T-cell (primary cell): ENCODE results near the gene GAS1. TPM values are rescaled to one million over a fixed set of nuclear protein-coding genes. Genes with fewer than 3 reads are reported as not detected.

Experiments
- ATAC-seq, 4 experiments: fragments of 200-7000 bp in 3 of 4; fragments of 150-1000 bp in 1 of 4; cut with Tn5 transposase; replicated peaks in 1 of 4; 1 replicate in 3 of 4; 2 replicates in 1 of 4; pipeline ENCODE4 v1.10.0; 2021; ENCODE audit warnings: moderate library complexity in 3 of 4, mild to moderate bottlenecking in 2 of 4, moderate number of reproducible peaks in 1 of 4
- CTCF ChIA-PET, 2 donors: fragments of 300-600 bp; sonication (Branson Sonifier 250); formaldehyde crosslinking; loops; one replicate each; lab custom pipeline; 2022; ENCODE audit warnings: antibody characterized with exemption in 2 of 2; lab: Charles Lee
- POLR2A ChIA-PET, 2 donors: fragments of 300-600 bp; sonication (Branson Sonifier 250); formaldehyde crosslinking; loops; one replicate each; lab custom pipeline; 2022; ENCODE audit warnings: antibody characterized with exemption in 2 of 2; lab: Charles Lee
- DNase-seq, 35 experiments: peaks; one replicate each; pipeline versions ENCODE4 v3.0.0 to v3.0.0-alpha.2; 2013 to 2023
- H3K27ac ChIP-seq: one replicate; pipeline ENCODE4 v1.5.1; 2013; ENCODE audit warnings: low read length
- H3K27me3 ChIP-seq, 2 experiments: replicated peaks in 1 of 2; 1 replicate in 1 of 2; 2 replicates in 1 of 2; pipeline versions ENCODE4 v1.6.1 to v1.7.0; 2013; ENCODE audit warnings: low read length in 1 of 2, mixed read lengths in 1 of 2; ENCODE audit not compliant: control insufficient read depth in 2 of 2, insufficient read depth in 2 of 2; ENCODE audit errors: extremely low read depth in 1 of 2
- H3K36me3 ChIP-seq, 2 donors: 1 replicate in 1 of 2; 2 replicates in 1 of 2; pipeline versions ENCODE4 v1.6.1 to v1.7.0; 2013; ENCODE audit warnings: low read length in 1 of 2; ENCODE audit not compliant: control insufficient read depth in 2 of 2, insufficient read depth in 1 of 2; ENCODE audit errors: extremely low read depth in 1 of 2
- H3K4me1 ChIP-seq, 2 experiments: 1 replicate in 1 of 2; 2 replicates in 1 of 2; pipeline versions ENCODE4 v1.6.1 to v1.7.0; 2013; ENCODE audit warnings: low read length in 2 of 2, mixed read lengths in 1 of 2; ENCODE audit not compliant: insufficient read depth in 2 of 2, control insufficient read depth in 1 of 2; ENCODE audit errors: extremely low read depth in 1 of 2
- H3K4me3 ChIP-seq, 2 donors: 1 replicate in 1 of 2; 2 replicates in 1 of 2; pipeline versions ENCODE4 v1.5.1 to v1.7.0; 2013; ENCODE audit warnings: mild to moderate bottlenecking in 2 of 2, low read length in 1 of 2, moderate library complexity in 1 of 2; ENCODE audit not compliant: control insufficient read depth in 1 of 2; ENCODE audit errors: extremely low read depth in 1 of 2
- H3K9me3 ChIP-seq: 2 replicates; pipeline ENCODE4 v1.7.0; 2013
- H3K27ac Mint-ChIP-seq, 2 donors: one replicate each; pipeline ENCODE4 v1.8.0; 2020 to 2021; ENCODE audit warnings: mild to moderate bottlenecking in 2 of 2, mixed read lengths in 2 of 2
- H3K27me3 Mint-ChIP-seq, 2 donors: one replicate each; pipeline ENCODE4 v1.8.0; 2021 to 2022; ENCODE audit warnings: mixed read lengths in 2 of 2
- H3K36me3 Mint-ChIP-seq: one replicate; pipeline ENCODE4 v1.8.0; 2021; ENCODE audit warnings: mixed read lengths
- H3K4me1 Mint-ChIP-seq, 3 donors: one replicate each; pipeline ENCODE4 v1.8.0; 2020 to 2022; ENCODE audit warnings: mixed read lengths in 3 of 3, mild to moderate bottlenecking in 1 of 3
- H3K4me3 Mint-ChIP-seq, 3 donors: one replicate each; pipeline ENCODE4 v1.8.0; 2020 to 2022; ENCODE audit warnings: mild to moderate bottlenecking in 3 of 3, mixed read lengths in 3 of 3, moderate library complexity in 3 of 3
- H3K9me3 Mint-ChIP-seq, 3 donors: one replicate each; pipeline ENCODE4 v1.8.0; 2020 to 2022; ENCODE audit warnings: mixed read lengths in 3 of 3
- WGBS: methylation state at CpG from one replicate; pipeline ENCODE4 v1.1.5; 2013; ENCODE audit warnings: missing lambda C conversion rate; ENCODE audit not compliant: insufficient coverage; 5-methylcytosine and 5-hydroxymethylcytosine counted together
- total RNA-seq, 35 experiments: library from RNA in 6 of 35; stranded (reverse) in 6 of 35; fragments of 120-200 nt in 1 of 35; gene quantifications; one replicate each; pipeline versions ENCODE4 v1.2.1 to v1.2.4 and lab custom pipeline; 2013 to 2026

GAS1 gene
- total RNA-seq, 5 donors from 2014 or later (not counting 1 experiment from before 2014, with no cell fraction given), result 0.32 to 0.82 (median 0.75) TPM; not detected in 1

DNA sequence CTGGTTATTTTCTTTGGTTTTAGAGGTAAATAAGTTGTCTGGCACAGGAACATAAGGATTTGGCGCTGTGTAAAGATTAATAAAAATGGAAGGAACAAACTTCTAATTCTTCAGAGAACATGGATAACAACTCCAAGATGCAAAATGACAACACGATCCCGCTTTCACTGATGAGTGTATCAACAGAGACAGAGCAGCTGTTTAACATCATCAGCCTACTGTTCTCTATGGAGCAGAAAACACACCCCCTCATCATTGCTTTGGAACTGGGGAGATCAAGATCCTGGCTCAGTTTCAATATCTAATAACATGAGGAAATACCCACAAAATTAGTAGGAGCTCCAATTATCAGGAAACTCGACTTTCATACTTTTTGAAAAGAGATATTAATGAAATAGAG is 8.3 kb upstream of the GAS1 start:
- no peaks in the 10 kb centered on the region for H3K36me3 Mint-ChIP-seq

GRCh38 chr9:86955042-86955441 is 7.7 kb upstream of the GAS1 start:
- ATAC-seq (no peak), DNase-seq (no peak)
- Histone ChIP-seq H3K36me3 (no peaks in the 10 kb centered on the region), H3K27ac (no peak overlapping the region), H3K4me3 (no peak overlapping the region), H3K4me1 (no peaks in the 10 kb centered on the region), H3K9me3 (no peaks in the 10 kb centered on the region), H3K27me3 (peaks cover 0 to 5% of the 10 kb centered on the region in 2 experiments)
- CTCF ChIA-PET, result no interaction called here
- H3K27ac Mint-ChIP-seq, result no peak overlapping the region
- H3K9me3 Mint-ChIP-seq, result no peaks in the 10 kb centered on the region
- WGBS, result 80% methylated on average over 1 of the region's 2 CpGs
- H3K4me1 Mint-ChIP-seq, result no peaks in the 10 kb centered on the region
- H3K4me3 Mint-ChIP-seq, result no peak overlapping the region
- no peaks in the 10 kb centered on the region for H3K36me3 Mint-ChIP-seq
- POLR2A ChIA-PET, result no interaction called here
- peaks cover 7 to 19% of the 10 kb centered on the region in 2 donors for H3K27me3 Mint-ChIP-seq

More for the DNA sequence above, 8.3 kb upstream of the GAS1 start:
- H3K36me3 ChIP-seq, result no peaks in the 10 kb centered on the region
- no CpG with 5 or more reads among the region's 4 CpGs for WGBS
- Mint-ChIP-seq H3K9me3 (no peaks in the 10 kb centered on the region), H3K4me3 (no peak overlapping the region), H3K4me1 (no peaks in the 10 kb centered on the region), H3K27me3 (peaks cover 10 to 22% of the 10 kb centered on the region in 2 donors), H3K27ac (no peak overlapping the region)
- no peak overlapping the region for H3K27ac ChIP-seq
- H3K4me1 ChIP-seq, result no peaks in the 10 kb centered on the region
- H3K9me3 ChIP-seq, result no peaks in the 10 kb centered on the region
- ChIA-PET POLR2A (no interaction called here), CTCF (interaction anchor here in 1 of 2 donors (1.1 kb wide), 1 partner anchor 8 kb away, joined by 8 read pairs; the partner anchor contains the start of gene GAS1)
- ATAC-seq, result no peak
- H3K27me3 ChIP-seq, result peaks cover 0 to 5% of the 10 kb centered on the region in 2 experiments
- no peak for DNase-seq
- H3K4me3 ChIP-seq, result no peak overlapping the region

DNA sequence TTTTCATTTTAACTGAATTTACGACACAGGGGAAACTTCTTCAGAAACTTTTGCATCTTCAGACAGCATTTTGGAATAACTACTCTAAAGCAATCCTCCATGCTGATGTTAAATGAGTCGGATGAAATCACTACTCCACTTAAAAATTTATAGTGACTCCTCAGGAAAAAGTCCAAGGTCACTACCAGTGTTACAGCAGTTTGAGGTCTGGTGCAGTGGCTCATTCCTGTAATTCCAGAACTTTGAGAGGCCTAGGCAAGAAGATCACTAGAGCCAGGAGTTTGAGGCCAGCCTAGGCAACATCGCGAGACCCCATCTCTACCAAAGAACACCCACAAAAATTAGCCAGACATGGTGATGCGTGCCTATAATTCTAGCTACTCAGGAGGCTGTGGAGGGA is 5.9 kb upstream of the GAS1 start:
- no peaks in the 10 kb centered on the region for H3K9me3 Mint-ChIP-seq
- 86% methylated on average over 1 of the region's 5 CpGs for WGBS

DNA sequence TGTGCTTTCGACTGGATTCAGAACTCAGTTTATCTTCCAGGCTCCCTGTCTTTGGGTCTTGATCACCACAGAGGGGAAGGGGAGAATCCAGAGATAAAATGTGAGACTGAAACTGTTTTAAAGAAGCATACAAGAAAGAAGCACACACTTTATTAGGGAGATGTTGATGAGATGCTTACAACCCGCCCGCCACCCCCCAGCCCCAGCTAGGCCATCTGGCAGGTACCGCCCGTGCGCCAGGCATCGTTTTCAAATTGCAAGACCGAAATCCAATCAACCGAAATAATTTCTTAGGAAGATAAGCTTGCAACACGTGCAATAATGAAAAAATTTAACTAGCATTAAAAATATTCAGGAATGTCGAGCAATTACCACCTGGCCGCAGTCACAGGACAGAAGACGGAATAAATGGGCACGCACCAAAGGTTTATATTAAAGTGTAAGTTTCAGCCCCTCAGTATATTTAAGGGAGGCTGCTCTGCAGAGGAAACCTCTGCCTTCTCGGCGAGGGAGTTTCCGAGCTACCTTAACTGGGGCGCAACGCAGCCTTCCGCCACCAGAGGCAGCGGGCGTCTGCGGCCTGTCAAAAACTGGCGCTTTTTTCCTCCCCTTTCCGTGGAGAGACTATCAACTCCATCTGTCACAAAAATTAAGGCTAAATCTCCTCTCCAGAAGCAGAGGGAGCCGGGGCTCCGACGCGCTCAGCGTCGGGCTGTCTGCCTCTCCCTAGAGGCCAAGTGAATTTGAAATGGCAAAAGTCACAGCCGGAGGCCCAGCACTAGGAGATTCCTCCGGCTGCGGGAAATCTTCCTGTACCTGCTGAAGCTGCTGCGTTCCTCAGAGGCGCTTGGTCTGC is 996 bp upstream of the GAS1 start:
- no peaks in the 10 kb centered on the region for H3K36me3 ChIP-seq
- ATAC-seq (peak; percentile 58 to 73 (median 64)), DNase-seq (peak; percentile 36 to 82 (median 63))
- Mint-ChIP-seq H3K9me3 (no peaks in the 10 kb centered on the region), H3K4me3 (peak overlapping the region; percentile 82 to 87 (median 83)), H3K36me3 (no peaks in the 10 kb centered on the region), H3K4me1 (peaks cover 16 to 26% (median 24%) of the 10 kb centered on the region in 3 donors), H3K27me3 (peaks cover 20 to 29% of the 10 kb centered on the region in 2 donors), H3K27ac (peak overlapping the region; percentile 39 to 63)
- under 1% methylated on average over 18 of the region's 36 CpGs for WGBS
- POLR2A ChIA-PET, result interaction anchor here in 1 of 2 donors (0.6 kb wide), 1 partner anchor 464 kb away, joined by 5 read pairs; no protein-coding TSS in a partner anchor
- peak overlapping the region; percentile 82 to 92 for H3K4me3 ChIP-seq
- peak overlapping the region; percentile 5 for H3K27ac ChIP-seq
- peaks cover 7 to 12% of the 10 kb centered on the region in 2 experiments for H3K27me3 ChIP-seq
- CTCF ChIA-PET, result interaction anchor here (0.6 to 1.2 kb wide), 10 partner anchors 8 to 1141 kb away, joined by 3 to 8 read pairs (median 4); no protein-coding TSS in a partner anchor
- H3K9me3 ChIP-seq, result no peaks in the 10 kb centered on the region
- peaks cover 6 to 21% of the 10 kb centered on the region in 2 experiments for H3K4me1 ChIP-seq

More for the DNA sequence above, 5.9 kb upstream of the GAS1 start:
- ATAC-seq (no peak), DNase-seq (no peak)
- peaks cover 9 to 16% (median 12%) of the 10 kb centered on the region in 3 donors for H3K4me1 Mint-ChIP-seq
- H3K36me3 Mint-ChIP-seq, result no peaks in the 10 kb centered on the region
- Histone ChIP-seq H3K27ac (no peak overlapping the region), H3K27me3 (peaks cover 0 to 5% of the 10 kb centered on the region in 2 experiments), H3K4me1 (peaks cover 3 to 7% of the 10 kb centered on the region in 2 experiments), H3K36me3 (no peaks in the 10 kb centered on the region), H3K4me3 (no peak overlapping the region), H3K9me3 (no peaks in the 10 kb centered on the region)
- H3K4me3 Mint-ChIP-seq, result no peak overlapping the region
- H3K27ac Mint-ChIP-seq, result no peak overlapping the region
- ChIA-PET CTCF (no interaction called here), POLR2A (no interaction called here)
- peaks cover 4 to 19% of the 10 kb centered on the region in 2 donors for H3K27me3 Mint-ChIP-seq

GRCh38 chr9:86946201-86947145 is 833 bp downstream of the GAS1 start:
- DNase-seq, result peak; percentile 32 to 79 (median 59)
- peaks cover 6 to 21% of the 10 kb centered on the region in 2 experiments for H3K4me1 ChIP-seq
- H3K4me3 Mint-ChIP-seq, result peak overlapping the region; percentile 76 to 83 (median 82)
- CTCF ChIA-PET, result interaction anchor here in 1 of 2 donors (0.5 kb wide), 1 partner anchor 1010 kb away, joined by 3 read pairs; no protein-coding TSS in a partner anchor
- H3K36me3 Mint-ChIP-seq, result no peaks in the 10 kb centered on the region
- H3K27me3 ChIP-seq, result peaks cover 12 to 13% of the 10 kb centered on the region in 2 experiments
- ATAC-seq, result peak; percentile 74 to 77 (median 76)
- POLR2A ChIA-PET, result interaction anchor here (0.6 to 0.7 kb wide), 2 partner anchors 124 to 846 kb away, joined by 3 to 4 read pairs; no protein-coding TSS in a partner anchor
- H3K9me3 Mint-ChIP-seq, result no peaks in the 10 kb centered on the region
- under 1% methylated on average over 119 of the region's 125 CpGs for WGBS
- H3K4me1 Mint-ChIP-seq, result peaks cover 16 to 26% (median 24%) of the 10 kb centered on the region in 3 donors
- no peaks in the 10 kb centered on the region for H3K36me3 ChIP-seq
- peak overlapping the region; percentile 55 to 81 for H3K4me3 ChIP-seq
- no peak overlapping the region for H3K27ac Mint-ChIP-seq
- H3K27ac ChIP-seq, result no peak overlapping the region
- no peaks in the 10 kb centered on the region for H3K9me3 ChIP-seq
- H3K27me3 Mint-ChIP-seq, result peaks cover 29 to 36% of the 10 kb centered on the region in 2 donors
